CD8-positive, alpha-beta memory T cell (primary cell): ENCODE results near the gene AMPD2. TPM values are rescaled to one million over a fixed set of nuclear protein-coding genes. Genes with fewer than 3 reads are reported as not detected.
"Not testable (repeated sequence)": the region's sequence is repeated elsewhere in the genome, so short reads cannot be mapped to it uniquely, and the experiment has no call there.

Experiments used
- CTCF ChIA-PET: fragments of 350-600 bp; sonication (Branson Sonifier 250); formaldehyde crosslinking; loops from one replicate; lab custom pipeline; 2021; ENCODE audit warnings: antibody characterized with exemption; lab: Charles Lee
- POLR2A ChIA-PET: fragments of 350-600 bp; sonication (Branson Sonifier 250); formaldehyde crosslinking; loops from one replicate; lab custom pipeline; 2021; ENCODE audit warnings: antibody characterized with exemption; lab: Charles Lee
- DNase-seq, 5 donors: peaks; one replicate each; pipeline versions ENCODE4 v3.0.0 to v3.0.0-alpha.2; 2020 to 2022; ENCODE audit warnings: mixed read lengths in 1 of 5
- H3K27ac ChIP-seq: one replicate; pipeline ENCODE4 v1.7.0; 2013; ENCODE audit warnings: low read depth, mild to moderate bottlenecking, low read length, moderate library complexity
- H3K27me3 ChIP-seq: 2 replicates; pipeline ENCODE4 v1.7.0; 2013; ENCODE audit warnings: low read length, mild to moderate bottlenecking; ENCODE audit not compliant: insufficient read depth, poor library complexity, severe bottlenecking
- H3K36me3 ChIP-seq: 2 replicates; pipeline ENCODE4 v1.7.0; 2013; ENCODE audit warnings: mild to moderate bottlenecking, low read length, moderate library complexity; ENCODE audit not compliant: insufficient read depth
- H3K4me1 ChIP-seq: 2 replicates; pipeline ENCODE4 v1.7.0; 2013; ENCODE audit warnings: mild to moderate bottlenecking, low read length, moderate library complexity; ENCODE audit not compliant: insufficient read depth
- H3K4me3 ChIP-seq: 2 replicates; pipeline ENCODE4 v1.7.0; 2013; ENCODE audit warnings: mild to moderate bottlenecking, low read length
- H3K9me3 ChIP-seq: 2 replicates; pipeline ENCODE4 v1.7.0; 2013; ENCODE audit warnings: mild to moderate bottlenecking, low read length
- H3K27ac Mint-ChIP-seq, 8 donors: one replicate each; pipeline ENCODE4 v1.8.0; 2020 to 2021; ENCODE audit warnings: mixed read lengths in 8 of 8, mild to moderate bottlenecking in 6 of 8, inconsistent platforms in 3 of 8, moderate library complexity in 3 of 8
- H3K27me3 Mint-ChIP-seq, 2 donors: one replicate each; pipeline ENCODE4 v1.8.0; 2020 to 2021; ENCODE audit warnings: mixed read lengths in 2 of 2, mild to moderate bottlenecking in 1 of 2, moderate library complexity in 1 of 2
- H3K36me3 Mint-ChIP-seq, 3 donors: one replicate each; pipeline ENCODE4 v1.8.0; 2020 to 2021; ENCODE audit warnings: mixed read lengths in 3 of 3, inconsistent platforms in 1 of 3, mild to moderate bottlenecking in 1 of 3
- H3K4me1 Mint-ChIP-seq, 3 donors: one replicate each; pipeline ENCODE4 v1.8.0; 2020 to 2021; ENCODE audit warnings: mixed read lengths in 3 of 3, inconsistent platforms in 1 of 3, mild to moderate bottlenecking in 1 of 3
- H3K4me3 Mint-ChIP-seq, 7 donors: one replicate each; pipeline ENCODE4 v1.8.0; 2020 to 2021; ENCODE audit warnings: mixed read lengths in 7 of 7, mild to moderate bottlenecking in 6 of 7, moderate library complexity in 4 of 7, inconsistent platforms in 2 of 7
- H3K9me3 Mint-ChIP-seq, 5 donors: one replicate each; pipeline ENCODE4 v1.8.0; 2020 to 2022; ENCODE audit warnings: mixed read lengths in 5 of 5, mild to moderate bottlenecking in 3 of 5, moderate library complexity in 2 of 5, inconsistent platforms in 1 of 5
- polyA plus RNA-seq: library from polyadenylated mRNA; unstranded; fragments of 300-500 nt; fragmentation: Illumina TruSeq; gene quantifications from one replicate; pipeline ENCODE4 v1.2.3, GENCODE V29; 2021
- total RNA-seq, 2 experiments: library from RNA; stranded (reverse); gene quantifications; one replicate each; pipeline ENCODE4 v1.2.3, GENCODE V29; 2021

AMPD2 gene
- total and polyA plus RNA-seq, 3 experiments from 2014 or later: 36.0 to 91.1 (median 69.1) TPM

DNA sequence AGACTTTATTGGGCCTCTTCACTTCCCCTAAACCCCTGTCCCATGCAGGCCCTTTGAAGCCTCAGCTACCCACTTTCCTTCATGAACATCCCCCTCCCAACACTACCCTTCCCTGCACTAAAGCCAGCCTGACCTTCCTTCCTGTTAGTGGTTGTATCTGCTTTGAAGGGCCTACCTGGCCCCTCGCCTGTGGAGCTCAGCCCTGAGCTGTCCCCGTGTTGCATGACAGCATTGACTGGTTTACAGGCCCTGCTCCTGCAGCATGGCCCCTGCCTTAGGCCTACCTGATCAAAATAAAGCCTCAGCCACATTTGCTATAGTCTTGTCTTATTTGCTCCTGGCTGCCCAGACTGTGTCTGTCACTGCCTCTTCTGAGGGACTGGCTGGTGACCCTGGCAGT is 41.8 kb downstream of the AMPD2 start:
- H3K9me3 ChIP-seq: no peaks in the 10 kb centered on the region
- Mint-ChIP-seq H3K4me3 (peak overlapping the region in 1 of 7 donors; percentile 52), H3K27me3 (peaks cover 0 to 6% of the 10 kb centered on the region in 2 donors), H3K36me3 (peaks cover 0 to 4% (median 0%) of the 10 kb centered on the region in 3 donors), H3K27ac (peak overlapping the region in 1 of 8 donors; percentile 14), H3K9me3 (no peaks in the 10 kb centered on the region), H3K4me1 (peaks cover 0 to 4% (median 3%) of the 10 kb centered on the region in 3 donors)
- CTCF ChIA-PET: interaction anchor here (1.0 to 1.4 kb wide), 3 partner anchors 10 to 22 kb away, joined by 3 to 4 read pairs (median 4); no protein-coding TSS in a partner anchor
- no peaks in the 10 kb centered on the region for H3K27me3 ChIP-seq
- H3K36me3 ChIP-seq: no peaks in the 10 kb centered on the region
- H3K27ac ChIP-seq: no peak overlapping the region
- no peaks in the 10 kb centered on the region for H3K4me1 ChIP-seq
- no peak overlapping the region for H3K4me3 ChIP-seq
- DNase-seq: no peak
- POLR2A ChIA-PET: no interaction called here

DNA sequence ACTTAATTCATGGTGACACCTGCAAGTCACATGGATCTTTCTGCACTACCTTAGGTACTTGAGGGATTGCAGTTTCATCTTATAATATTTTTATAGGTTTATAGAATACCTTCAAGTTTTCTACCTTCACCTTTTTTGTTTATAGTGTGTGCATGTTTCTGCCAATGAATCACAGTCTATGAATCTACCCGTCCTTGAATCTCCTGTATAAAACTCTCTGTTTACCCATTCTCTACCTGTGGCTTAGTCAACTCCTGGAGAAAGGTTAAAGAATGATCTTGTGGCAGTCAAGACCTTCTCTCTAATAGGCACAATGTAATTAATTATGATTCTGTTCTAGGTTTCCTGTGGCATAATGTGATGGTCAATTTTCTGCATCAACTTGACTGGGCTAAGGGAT is 45.0 kb downstream of the AMPD2 start:
- Mint-ChIP-seq H3K27ac (no peak overlapping the region), H3K36me3 (peaks cover 0 to 4% (median 0%) of the 10 kb centered on the region in 3 donors), H3K27me3 (peaks cover 5 to 7% of the 10 kb centered on the region in 2 donors), H3K4me3 (peak overlapping the region in 1 of 7 donors; percentile 2), H3K4me1 (peaks cover 10 to 18% (median 18%) of the 10 kb centered on the region in 3 donors), H3K9me3 (no peaks in the 10 kb centered on the region)
- DNase-seq: no peak
- Histone ChIP-seq H3K36me3 (no peaks in the 10 kb centered on the region), H3K4me3 (no peak overlapping the region), H3K27ac (no peak overlapping the region), H3K27me3 (no peaks in the 10 kb centered on the region), H3K4me1 (peaks cover 4% of the 10 kb centered on the region), H3K9me3 (no peaks in the 10 kb centered on the region)
- CTCF ChIA-PET: no interaction called here
- POLR2A ChIA-PET: no interaction called here

DNA sequence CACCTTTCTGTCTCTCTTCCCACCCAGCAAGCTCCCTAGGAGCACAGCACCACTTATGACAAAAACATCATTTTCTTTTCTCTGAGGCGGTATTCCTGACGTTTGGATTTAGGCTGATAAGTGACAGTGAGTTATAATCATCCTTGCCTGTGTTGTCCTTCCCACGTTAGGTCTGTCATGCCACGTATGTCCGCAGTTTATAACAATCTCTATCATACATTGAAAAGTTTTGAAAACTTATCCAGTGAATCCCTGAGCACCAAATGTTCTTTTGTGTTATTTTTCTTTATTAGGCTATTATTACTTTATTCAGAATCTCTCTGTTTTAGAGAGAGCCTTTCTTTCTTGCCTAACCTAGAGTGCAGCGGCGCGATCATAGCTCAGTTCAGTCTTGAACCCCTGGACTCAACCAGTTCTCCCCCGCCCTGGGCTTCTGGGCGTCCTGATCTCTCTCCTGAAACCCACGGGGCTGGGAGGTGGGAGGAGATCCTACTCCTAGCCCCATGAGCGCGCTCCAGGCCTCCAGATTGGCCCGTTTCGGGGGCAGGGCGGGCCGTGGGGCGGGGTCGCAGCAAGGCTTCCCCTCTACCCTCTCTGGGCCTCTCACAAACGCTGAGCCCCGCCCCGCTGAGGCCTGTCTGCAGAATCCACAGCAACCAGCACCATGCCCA is 48.0 kb downstream of the AMPD2 start, which contains the start of gene GSTM2:
Gene GSTM2 (plus strand): TSS at position 606 of the 671 bp plus-strand sequence. CDS start 59 bp downstream, at position 665.
- no peak within 1 kb of the TSS for H3K27ac ChIP-seq
- POLR2A ChIA-PET: no interaction called here
- H3K27me3 ChIP-seq: no peaks in the 10 kb centered on the region
- H3K4me1 ChIP-seq: peaks cover 4% of the 10 kb centered on the region
- peak within 1 kb of the TSS; percentile 55 for H3K4me3 ChIP-seq
- H3K4me1 Mint-ChIP-seq: peaks cover 16 to 30% (median 25%) of the 10 kb centered on the region in 3 donors
- peak within 1 kb of the TSS in 4 of 8 donors; percentile 12 to 63 (median 39) for H3K27ac Mint-ChIP-seq
- CTCF ChIA-PET: interaction anchor here (1.7 kb wide), 1 partner anchor 28 kb away, joined by 3 read pairs; no protein-coding TSS in a partner anchor
- H3K4me3 Mint-ChIP-seq: peak within 1 kb of the TSS; percentile 4 to 78 (median 64)
- H3K36me3 ChIP-seq: no peaks in the 10 kb centered on the region
- H3K9me3 ChIP-seq: no peaks in the 10 kb centered on the region
- H3K36me3 Mint-ChIP-seq: peaks cover 0 to 4% (median 0%) of the 10 kb centered on the region in 3 donors
- no peaks in the 10 kb centered on the region for H3K9me3 Mint-ChIP-seq
- H3K27me3 Mint-ChIP-seq: peaks cover 7% of the 10 kb centered on the region in 2 donors
- DNase-seq: peak; percentile 33 to 80 (median 38)

DNA sequence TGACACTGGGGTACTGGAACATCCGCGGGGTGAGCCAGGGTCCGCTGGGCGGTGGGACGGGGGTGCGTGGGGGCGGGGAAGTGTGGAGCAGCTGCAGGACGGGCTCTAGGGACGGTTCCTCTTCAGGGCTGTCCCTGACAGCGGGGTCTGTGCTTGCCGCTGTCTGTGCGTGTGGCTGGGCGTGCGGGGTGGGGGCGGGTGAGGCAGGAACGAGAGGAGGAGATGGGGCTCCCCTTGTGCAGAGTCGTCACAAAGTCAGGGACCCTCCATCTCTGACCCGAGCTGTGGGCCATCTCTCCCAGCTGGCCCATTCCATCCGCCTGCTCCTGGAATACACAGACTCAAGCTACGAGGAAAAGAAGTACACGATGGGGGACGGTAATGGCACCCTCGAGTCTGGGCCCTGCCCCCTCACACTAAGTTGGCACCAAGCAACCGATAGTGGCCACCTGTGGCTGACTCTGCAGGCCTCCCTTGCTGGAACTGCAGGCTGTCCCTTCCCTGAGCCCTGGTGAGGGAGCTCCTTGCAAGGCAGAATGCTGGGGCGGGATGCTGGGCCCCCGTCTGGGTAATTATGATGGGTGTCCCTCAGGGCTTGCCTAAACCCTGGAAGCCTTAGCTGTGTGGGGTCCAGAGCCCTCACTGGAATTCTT is 48.6 kb downstream of the AMPD2 start:
- H3K4me1 ChIP-seq: peaks cover 4% of the 10 kb centered on the region
- no peak overlapping the region for H3K27ac ChIP-seq
- H3K4me1 Mint-ChIP-seq: peaks cover 16 to 30% (median 25%) of the 10 kb centered on the region in 3 donors
- H3K9me3 ChIP-seq: no peaks in the 10 kb centered on the region
- no peak for DNase-seq
- CTCF ChIA-PET: interaction anchor here (1.1 to 1.7 kb wide), 2 partner anchors 28 to 316 kb away, joined by 3 read pairs; partner anchors contain the start of gene AHCYL1
- no peaks in the 10 kb centered on the region for H3K36me3 ChIP-seq
- H3K27ac Mint-ChIP-seq: no peak overlapping the region
- H3K4me3 ChIP-seq: peak overlapping the region; percentile 41
- POLR2A ChIA-PET: no interaction called here
- H3K9me3 Mint-ChIP-seq: no peaks in the 10 kb centered on the region
- H3K36me3 Mint-ChIP-seq: peaks cover 0 to 4% (median 0%) of the 10 kb centered on the region in 3 donors
- H3K4me3 Mint-ChIP-seq: peak overlapping the region; percentile 4 to 78 (median 64)
- no peaks in the 10 kb centered on the region for H3K27me3 ChIP-seq
- peaks cover 7% of the 10 kb centered on the region in 2 donors for H3K27me3 Mint-ChIP-seq

DNA sequence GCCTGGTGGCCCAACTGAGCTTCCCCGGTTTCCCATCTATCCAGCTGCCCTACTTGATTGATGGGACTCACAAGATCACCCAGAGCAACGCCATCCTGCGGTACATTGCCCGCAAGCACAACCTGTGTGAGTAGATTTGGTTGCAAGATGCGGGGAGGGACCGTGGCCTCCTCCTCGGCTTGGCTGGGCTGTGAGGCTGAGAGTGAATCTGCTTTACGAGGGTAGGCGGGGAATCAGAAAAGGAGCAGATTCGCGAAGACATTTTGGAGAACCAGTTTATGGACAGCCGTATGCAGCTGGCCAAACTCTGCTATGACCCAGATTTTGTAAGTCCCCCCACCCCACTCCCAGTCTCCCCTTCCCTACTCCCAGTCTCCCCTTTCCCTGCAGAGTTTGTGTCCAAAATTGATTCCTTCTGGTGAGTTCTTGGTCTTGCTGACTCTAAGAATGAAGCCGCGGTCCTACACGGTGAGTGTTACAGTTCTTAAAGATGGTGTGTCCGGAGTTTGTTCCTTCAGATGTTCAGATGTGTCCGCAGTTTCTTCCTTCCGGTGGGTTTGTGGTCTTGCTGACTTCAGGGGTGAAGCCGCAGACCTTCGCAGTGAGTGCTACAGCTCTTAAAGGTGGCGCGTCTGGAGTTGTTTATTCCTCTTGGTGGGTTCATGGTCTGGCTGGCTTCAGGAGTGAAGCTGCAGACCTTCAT is 49.8 kb downstream of the AMPD2 start:
- Mint-ChIP-seq H3K9me3 (no peaks in the 10 kb centered on the region), H3K4me1 (peaks cover 16 to 30% (median 25%) of the 10 kb centered on the region in 3 donors), H3K4me3 (peak overlapping the region; percentile 22 to 79 (median 63)), H3K27ac (peak overlapping the region; percentile 30 to 89 (median 46)), H3K36me3 (peaks cover 0 to 4% (median 0%) of the 10 kb centered on the region in 3 donors), H3K27me3 (peaks cover 7% of the 10 kb centered on the region in 2 donors)
- Histone ChIP-seq H3K4me1 (peaks cover 4% of the 10 kb centered on the region), H3K27ac (no peak overlapping the region), H3K27me3 (no peaks in the 10 kb centered on the region), H3K36me3 (no peaks in the 10 kb centered on the region), H3K4me3 (no peak overlapping the region), H3K9me3 (no peaks in the 10 kb centered on the region)
- DNase-seq: no peak
- POLR2A ChIA-PET: interaction anchor here (0.5 kb wide), 1 partner anchor 103 kb away, joined by 4 read pairs; no protein-coding TSS in a partner anchor
- CTCF ChIA-PET: interaction anchor here (1.2 to 1.7 kb wide), 2 partner anchors 20 to 29 kb away, joined by 3 read pairs; no protein-coding TSS in a partner anchor

DNA sequence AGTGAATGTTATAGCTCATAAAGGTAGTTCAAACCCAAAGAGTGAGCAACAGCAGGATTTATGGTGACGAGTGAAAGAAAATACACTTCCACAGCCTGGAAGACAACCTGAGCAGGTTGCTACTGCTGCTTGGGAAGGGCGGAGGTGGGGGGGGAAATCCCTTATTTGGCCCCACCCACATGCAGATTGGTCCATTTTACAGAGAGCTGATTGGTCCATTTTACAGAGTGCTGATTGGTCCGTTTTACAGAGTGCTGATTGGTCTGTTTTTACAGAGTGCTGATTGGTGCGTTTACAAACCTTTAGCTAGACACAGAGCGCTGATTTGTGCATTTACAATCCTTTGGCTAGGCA is 50.3 kb downstream of the AMPD2 start:
- ChIA-PET CTCF (interaction anchor here (1.2 to 1.6 kb wide), 2 partner anchors 20 to 27 kb away, joined by 3 to 4 read pairs; no protein-coding TSS in a partner anchor), POLR2A (interaction anchor here (0.5 kb wide), 1 partner anchor 102 kb away, joined by 4 read pairs; no protein-coding TSS in a partner anchor)
- not testable (repeated sequence) for H3K4me3 ChIP-seq, DNase-seq, H3K27ac ChIP-seq, H3K9me3 ChIP-seq, H3K36me3 Mint-ChIP-seq, H3K27me3 ChIP-seq, H3K27me3 Mint-ChIP-seq, H3K9me3 Mint-ChIP-seq, H3K4me1 ChIP-seq, H3K36me3 ChIP-seq
- Mint-ChIP-seq H3K4me1 (peaks cover 16 to 30% (median 25%) of the 10 kb centered on the region in 3 donors), H3K4me3 (peak overlapping the region; percentile 22 to 79 (median 63)), H3K27ac (peak overlapping the region in 7 of 8 donors; percentile 30 to 66 (median 54))

DNA sequence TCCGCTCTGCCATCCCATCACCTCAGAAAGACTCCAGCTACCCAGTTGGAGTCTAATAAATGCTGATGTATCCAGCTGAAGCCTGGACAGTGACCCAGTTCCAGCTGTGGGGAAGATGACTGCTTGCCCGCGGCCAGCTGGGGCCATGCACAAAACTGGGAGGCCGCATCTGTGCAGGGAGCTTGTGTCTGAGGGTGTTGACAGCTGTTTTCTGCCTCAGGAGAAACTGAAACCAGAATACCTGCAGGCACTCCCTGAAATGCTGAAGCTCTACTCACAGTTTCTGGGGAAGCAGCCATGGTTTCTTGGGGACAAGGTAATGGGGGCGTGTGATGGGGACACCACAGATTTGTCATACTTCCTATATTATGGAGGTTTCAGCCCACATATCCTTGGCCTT is 51.4 kb downstream of the AMPD2 start:
- H3K27ac ChIP-seq: no peak overlapping the region
- no peak overlapping the region for H3K4me3 ChIP-seq
- DNase-seq: no peak
- H3K27me3 ChIP-seq: no peaks in the 10 kb centered on the region
- Mint-ChIP-seq H3K27ac (peak overlapping the region in 1 of 8 donors; percentile 24), H3K36me3 (no peaks in the 10 kb centered on the region), H3K27me3 (peaks cover 1 to 7% of the 10 kb centered on the region in 2 donors), H3K4me3 (no peak overlapping the region), H3K4me1 (peaks cover 16 to 30% (median 25%) of the 10 kb centered on the region in 3 donors), H3K9me3 (no peaks in the 10 kb centered on the region)
- no peaks in the 10 kb centered on the region for H3K9me3 ChIP-seq
- H3K4me1 ChIP-seq: peaks cover 4% of the 10 kb centered on the region
- POLR2A ChIA-PET: interaction anchor here (0.6 kb wide), 1 partner anchor 149 kb away, joined by 4 read pairs; no protein-coding TSS in a partner anchor
- no peaks in the 10 kb centered on the region for H3K36me3 ChIP-seq
- CTCF ChIA-PET: interaction anchor here (0.9 to 1.6 kb wide), 5 partner anchors 10 to 105 kb away, joined by 3 to 5 read pairs (median 4); no protein-coding TSS in a partner anchor
